Central memory CD4-positive, alpha-beta T cell (primary cell): ENCODE data around the gene BMX.

ENCODE experiments used
- DNase-seq: peaks from one replicate; pipeline ENCODE4 v3.0.0; 2022

BMX gene

DNA sequence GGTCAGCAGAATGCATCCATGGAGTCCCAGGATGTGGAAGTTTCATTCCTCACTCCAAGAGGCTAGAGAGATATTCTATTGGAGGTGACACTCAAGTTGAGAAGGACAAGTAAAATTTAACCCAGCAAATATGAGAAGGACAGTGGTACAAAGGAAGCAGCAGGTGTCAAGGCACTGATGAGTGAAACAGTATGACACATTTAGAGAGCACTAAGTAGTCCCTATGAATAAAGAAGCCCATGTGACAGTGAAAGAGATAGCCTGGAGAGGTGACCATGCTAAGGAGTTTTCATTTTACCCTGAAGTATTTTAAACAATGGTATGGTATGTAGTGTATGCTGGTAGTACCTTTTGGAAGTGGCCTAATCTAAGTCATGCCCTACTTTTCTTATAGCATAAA lies 9.2 kb downstream of the BMX start:
- no peak for DNase-seq

DNA sequence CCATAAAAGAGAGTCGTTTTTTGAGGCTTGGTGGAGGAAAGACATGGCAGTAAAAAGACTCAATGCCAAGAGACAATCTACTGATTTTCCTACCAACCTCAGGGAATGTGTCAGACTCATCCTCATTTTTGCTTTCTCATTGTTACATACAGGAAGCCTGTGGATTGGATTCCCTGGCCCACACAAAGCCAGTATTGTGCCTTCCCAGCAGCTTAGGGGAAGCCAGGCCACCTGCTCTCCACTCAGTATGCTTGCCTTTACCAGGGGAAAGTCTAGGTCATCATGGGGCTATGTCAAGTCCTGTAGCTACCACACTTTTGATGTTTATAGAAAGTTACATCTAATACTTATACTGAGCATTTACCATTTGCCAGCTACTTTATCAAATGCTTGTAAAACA lies 11.0 kb downstream of the BMX start:
- no peak for DNase-seq

DNA sequence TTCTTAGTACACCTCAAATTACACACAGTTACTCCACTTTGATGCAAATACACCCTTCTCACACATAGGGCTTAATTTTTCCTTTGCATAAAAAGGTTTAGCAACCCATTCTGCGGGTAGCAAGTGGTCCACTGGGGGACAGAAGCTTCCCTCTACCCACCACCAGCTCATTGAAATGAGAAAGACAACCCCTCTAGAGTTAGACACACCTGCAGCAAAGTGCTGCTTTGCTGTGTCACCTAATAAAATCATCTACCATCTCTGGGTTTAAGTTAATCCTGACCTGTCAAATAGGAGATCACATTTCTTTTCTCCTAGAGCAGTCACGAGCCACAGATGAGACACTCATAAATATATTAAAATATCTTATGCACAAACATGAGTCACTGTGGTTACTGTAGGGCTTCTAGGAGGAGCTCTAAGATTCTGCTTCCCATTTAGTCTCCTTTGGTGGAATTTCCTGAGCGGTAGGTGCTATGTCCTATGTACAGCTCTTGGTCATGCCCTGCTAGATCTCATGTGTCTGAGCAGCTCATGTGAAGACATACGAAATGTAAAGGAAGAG lies 11.9 kb downstream of the BMX start:
- no peak for DNase-seq

DNA sequence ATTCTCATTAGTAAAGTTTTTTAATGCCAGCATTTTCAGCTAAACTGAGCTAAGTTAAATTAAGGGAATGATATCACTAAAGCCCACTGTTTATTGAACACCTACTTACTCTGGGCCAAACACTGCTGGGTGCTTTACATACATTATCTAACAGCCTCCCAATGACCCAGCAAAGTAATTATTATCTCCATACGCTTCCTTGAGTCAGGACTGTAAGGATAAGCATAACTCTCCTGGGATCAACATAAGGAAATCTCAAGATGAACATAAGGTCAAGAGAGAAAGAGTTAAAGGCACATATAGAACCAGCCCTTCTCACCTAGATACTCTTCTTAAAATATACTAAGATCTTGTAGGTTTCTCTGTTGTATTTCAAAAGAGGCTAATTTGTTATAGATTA lies 13.7 kb downstream of the BMX start:
- DNase-seq = no peak

DNA sequence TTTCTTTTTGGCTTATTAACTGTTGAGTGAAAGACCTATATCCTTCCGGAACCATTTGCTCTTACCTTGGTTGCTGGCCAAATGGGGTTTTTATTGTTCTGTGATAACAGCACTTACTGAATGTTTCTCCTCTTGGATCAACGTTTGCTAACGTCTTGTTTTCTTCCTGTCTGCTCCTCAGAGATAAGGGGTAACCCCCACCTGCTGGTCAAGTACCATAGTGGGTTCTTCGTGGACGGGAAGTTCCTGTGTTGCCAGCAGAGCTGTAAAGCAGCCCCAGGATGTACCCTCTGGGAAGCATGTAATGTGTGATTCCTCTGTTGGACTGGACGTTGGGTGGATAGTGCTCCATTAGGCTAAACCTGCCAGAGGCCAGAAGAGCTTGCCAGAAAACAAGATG lies 15.3 kb downstream of the BMX start:
- no peak for DNase-seq

DNA sequence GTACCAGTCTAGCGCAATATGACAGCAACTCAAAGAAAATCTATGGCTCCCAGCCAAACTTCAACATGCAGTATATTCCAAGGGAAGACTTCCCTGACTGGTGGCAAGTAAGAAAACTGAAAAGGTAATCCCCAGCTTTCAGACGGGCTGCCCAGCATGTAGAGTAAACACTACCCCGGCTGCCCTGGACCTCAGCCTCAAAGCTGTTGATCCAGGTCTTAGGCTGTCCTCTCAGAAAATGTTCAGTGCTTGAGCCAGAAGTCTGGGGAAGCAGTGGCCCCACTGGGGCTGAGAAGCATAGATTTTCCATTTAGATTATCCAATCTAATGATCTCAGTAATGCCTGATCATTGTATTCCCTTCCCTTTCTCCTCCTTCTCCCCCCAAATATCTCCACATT lies 21.9 kb downstream of the BMX start:
- DNase-seq = no peak

DNA sequence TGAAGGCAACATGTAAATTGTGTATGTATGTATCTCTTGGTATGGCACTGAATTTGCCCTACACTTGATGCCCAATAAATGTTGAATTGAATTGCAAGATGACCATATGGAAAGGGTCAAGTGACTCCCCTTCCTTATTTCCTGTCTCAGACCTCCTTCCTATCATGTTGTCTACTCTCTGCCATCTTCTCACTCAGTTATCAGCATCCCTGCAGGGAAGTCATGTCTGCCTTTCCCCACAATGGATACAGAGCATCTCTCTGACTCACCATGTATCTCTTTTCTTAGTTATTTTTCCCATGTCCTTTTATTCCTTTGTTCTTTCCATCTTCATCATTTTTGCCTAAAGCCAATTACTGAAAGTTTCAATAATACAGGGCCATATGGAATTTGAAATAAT lies 22.5 kb downstream of the BMX start:
- DNase-seq = no peak

DNA sequence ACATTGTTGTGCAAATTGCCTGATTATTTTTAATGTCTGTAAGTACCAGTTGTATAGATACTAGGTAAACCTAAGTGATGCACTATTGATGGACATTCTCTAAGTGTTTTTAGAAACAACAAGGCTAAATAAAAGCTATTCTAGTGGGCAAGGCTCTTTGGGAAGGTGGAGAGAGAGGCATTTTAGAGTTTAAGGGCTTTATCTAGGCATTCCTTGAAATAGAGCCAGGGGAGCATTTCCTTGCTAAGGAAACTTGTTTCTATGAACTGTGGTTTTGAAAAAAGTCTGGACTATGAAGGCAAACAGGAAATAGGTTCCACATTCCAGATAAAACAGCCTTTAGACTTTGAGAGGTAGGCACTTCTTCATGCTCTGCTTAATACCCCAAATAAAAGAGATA lies 23.8 kb downstream of the BMX start:
- no peak for DNase-seq

DNA sequence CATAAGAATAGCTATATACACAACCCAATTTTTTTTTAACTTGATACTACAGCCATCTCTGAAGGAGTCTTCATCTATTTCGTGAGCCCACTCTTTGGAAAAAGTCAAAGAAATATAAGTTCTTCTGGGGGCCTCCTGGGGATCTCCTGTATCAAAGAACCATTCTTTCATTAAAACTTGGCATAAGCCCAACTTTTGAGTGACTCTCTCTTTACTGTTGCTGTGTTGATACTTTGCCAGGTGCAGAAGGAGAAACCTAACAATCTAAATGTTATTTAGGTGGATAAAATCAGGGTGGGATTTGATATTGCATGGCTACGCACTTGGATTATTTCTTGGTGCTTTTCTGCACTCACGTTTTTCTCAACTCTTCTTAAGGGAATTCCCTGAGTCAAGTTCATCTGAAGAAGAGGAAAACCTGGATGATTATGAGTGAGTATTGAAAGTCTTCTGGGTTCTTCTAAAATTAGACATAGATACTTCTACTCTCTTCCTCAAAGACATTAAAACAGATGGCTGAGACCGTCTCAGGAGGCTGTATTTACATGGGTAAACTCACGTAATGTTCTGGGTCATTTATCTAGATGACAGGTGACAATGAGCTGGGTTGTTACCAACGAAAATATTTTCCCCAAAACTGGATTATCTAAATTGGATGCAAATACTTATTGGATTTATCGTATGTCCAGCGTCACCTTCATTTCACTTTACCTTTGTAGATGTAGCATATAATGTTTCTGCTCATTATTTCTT lies 25.2 kb downstream of the BMX start:
- no peak for DNase-seq

DNA sequence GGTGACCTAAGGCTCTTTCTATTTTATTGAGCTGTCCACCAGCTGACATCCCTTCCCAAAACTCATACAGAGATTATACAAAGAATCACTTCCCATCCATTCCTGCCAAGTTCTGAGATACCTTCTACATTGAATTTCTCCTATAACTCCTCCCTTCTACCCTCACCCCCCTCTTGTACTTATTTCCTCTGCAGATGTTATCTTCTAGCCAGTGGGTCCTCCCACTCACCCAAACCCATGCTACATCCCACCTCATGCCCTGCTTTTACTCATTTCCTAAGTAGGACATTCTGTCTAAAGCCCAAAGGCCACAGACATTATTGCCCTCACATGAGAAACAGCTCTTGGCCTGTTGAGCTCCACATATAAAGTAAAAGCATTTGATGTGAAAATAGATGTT lies 28.6 kb downstream of the BMX start:
- DNase-seq = no peak

DNA sequence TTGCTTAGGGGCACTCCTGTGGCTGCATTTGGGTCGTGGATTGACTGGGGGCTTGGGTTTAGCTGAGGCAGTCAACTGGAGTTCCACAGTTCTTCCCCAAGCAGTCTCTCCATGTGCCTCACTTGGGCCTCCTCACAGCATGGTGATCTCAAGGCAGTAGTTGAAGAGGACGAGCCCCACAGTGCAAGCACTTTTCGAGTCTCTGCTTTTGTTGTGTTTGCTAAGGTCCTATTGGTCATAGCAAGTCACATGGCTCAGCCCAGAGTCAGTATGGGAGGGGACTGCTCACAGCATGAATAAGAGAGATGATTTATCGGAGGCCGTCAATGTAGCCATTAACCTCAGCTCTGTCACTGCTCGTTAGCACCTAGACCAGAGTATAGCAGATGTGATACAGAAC lies 29.7 kb downstream of the BMX start:
- no peak for DNase-seq

DNA sequence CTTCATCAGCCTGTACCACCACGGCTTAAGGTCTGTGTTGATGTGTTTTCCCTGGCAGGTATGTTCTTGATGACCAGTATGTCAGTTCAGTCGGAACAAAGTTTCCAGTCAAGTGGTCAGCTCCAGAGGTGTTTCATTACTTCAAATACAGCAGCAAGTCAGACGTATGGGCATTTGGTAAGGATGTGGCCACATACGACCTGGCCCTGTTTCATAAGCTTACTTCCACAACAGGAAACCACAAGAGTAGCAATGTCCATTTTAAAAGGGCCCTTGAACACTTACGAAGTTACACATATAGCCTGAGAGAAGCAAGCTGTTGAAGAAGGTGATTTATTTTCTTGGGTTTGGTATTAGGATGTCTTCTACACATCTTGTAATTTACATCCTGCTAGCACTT lies 46.1 kb downstream of the BMX start:
- no peak for DNase-seq

DNA sequence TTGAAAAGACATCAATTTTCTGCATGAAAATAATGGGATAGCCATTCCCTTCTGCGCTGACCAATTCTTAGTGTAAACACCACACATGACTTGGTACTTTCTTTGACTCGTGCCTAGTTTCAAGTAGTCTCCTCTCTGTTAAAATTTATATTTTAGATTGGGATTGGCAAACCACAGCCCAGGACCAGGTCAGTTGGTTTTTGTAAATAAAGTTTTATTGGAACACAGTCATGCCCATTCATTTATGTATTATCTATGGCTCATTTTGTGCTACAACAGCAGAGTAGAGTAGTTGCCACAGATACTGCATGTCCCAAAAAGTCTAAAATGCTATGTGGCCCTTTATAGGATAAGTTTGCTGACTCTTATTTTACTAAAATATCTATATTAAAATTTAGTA lies 46.7 kb downstream of the BMX start:
- DNase-seq = no peak

DNA sequence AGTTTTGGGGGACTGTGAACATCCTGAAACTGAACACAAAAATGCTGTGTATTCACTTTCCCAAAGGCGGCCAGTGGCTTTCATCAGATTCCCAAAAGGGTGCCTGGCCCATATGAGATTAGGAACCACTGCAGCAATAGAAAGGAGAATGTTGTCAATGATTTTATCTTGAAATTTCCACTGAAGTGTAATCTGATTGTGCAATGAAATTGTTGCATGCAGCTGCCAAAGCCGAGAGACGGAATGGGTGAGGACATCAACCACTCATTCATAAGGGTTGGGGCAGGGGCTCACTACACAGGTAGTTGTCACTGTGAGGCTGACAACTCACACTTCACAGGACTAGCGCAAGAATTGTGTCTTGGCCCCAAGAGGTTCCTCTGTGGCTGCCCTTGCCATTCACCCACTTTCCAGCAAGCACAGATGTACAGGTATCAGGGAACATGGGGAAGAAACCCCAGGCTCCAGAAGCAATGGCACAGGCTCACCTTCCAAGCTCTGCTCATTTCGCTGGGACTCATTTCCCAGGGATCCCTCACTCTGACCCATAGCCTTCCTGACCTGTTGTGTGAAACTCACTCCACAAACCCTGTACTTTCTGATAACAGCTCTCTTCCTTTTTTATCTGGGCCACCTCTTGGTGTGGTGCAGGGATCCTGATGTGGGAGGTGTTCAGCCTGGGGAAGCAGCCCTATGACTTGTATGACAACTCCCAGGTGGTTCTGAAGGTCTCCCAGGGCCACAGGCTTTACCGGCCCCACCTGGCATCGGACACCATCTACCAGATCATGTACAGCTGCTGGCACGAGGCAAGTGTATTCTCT lies 48.8 kb downstream of the BMX start:
- DNase-seq = no peak

DNA sequence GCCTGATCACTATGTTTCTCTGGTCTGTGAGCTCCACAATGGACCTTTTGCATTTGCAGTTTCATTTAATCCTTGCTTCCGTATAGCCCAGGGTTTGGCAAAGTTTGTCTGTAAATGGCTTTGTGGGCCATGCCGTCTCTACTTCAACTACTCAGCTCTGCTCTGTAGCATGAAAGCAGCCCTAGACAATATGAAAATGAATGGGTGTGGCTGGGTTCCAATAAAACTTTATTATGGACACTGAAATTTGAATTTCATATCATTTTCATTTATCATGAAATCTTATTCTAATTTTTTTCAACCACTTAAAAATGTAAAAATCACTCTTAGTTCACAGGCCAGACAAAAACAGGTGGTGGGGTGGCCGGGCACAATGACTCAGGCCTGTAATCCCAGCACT lies 58.6 kb downstream of the BMX start:
- no peak for DNase-seq

DNA sequence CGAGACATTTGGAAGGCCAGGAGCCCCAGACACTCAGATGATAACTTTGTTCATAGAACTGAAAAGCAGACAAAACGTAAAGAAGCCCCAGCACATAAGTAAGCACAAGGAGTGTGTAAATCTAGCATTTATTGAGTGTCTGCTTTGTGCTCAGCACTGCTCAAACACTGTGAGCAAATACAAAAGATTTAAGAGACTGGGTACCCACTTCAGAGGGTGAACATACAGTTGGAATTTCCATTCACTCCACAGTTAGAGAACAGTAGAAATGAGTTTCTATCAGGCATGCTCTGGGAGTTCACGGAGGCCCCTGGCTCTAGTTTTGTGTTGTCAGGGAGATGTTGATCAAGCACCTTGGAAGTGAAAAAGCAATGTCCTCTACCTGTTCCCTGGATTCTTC lies 60.3 kb downstream of the BMX start:
- DNase-seq = no peak

DNA sequence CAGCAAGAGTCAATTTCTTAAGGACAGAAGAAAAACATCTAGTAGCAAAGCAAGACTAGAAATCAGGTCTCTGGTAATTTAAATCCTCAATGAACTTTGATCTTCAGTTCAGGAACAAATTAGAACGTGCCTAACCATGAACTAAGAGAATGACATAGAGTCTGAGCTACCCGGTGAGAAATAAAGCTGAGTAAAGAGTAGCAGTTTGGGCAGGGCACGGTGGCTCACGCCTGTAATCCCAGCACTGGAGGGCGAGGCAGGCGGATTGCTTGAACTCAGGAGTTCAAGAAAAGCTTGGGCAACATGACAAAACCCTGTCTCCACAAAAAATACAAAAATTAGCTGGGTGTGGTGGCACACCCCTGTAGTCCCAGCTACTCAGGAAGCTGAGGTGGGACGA lies 62.4 kb downstream of the BMX start:
- DNase-seq = no peak

DNA sequence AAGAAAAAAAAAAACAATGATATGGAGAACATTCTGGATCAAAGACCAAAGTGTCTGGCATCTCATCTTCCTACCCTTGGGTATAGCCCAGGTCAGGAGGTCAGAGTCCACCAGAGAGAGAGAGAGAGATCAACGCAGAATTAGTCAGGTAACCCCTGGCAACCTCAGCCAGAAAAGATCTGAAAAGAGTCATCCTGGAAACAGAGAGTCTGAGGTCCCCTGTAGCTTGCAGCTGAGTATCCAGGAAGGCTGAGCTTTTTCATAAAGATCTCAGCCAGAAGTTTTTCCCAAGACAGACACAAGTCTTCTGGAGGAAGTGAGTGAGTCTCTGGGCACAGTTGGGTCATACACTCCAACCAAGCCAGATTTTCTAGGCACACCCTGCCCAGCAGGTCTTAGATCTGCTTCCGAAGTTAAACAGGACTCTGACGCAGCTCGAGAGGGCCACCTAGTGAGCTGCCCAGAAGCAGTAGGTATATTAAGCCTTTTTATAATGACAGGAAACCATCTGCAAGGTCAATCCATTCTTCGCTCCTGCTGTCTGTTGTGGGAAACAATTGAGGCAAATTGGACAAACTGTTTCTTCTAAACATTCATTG lies 64.5 kb downstream of the BMX start:
- DNase-seq = no peak

DNA sequence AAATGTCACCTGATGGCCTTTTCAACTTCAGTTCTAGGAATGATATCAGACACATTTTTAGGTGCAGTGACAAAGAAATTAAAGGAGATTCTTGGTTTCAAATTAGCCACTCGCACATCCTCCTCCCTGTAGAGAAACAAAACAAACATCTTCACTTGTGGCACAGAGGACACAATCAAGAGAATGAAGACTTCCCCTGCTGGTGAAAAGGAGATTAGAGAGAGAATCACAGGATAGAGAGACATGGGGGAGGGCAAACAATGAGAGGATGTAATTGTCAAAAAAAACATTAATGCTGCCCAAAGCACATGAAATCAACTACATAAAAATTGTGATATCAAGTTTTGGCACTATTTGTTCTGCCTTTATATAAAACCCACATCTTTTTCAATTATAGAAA lies 65.6 kb downstream of the BMX start:
- DNase-seq = no peak

DNA sequence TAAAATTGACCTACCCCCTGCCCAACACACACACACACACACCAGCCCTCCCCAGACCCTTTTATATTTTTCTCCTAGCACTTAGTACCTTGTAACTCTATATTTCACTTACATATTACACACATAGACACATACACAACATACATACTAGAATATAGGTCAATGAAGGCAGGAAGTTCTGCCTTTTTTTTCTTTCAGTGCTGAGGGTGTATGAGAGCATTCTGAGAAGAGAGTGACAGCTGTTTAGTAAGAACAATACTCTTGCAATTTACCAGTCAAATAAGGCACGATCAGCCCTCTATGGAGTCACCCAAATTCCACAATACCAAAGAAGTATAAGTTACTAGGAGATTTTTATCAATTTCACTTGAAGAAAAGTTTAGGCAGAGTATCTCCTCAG lies 66.7 kb downstream of the BMX start:
- DNase-seq = no peak

DNA sequence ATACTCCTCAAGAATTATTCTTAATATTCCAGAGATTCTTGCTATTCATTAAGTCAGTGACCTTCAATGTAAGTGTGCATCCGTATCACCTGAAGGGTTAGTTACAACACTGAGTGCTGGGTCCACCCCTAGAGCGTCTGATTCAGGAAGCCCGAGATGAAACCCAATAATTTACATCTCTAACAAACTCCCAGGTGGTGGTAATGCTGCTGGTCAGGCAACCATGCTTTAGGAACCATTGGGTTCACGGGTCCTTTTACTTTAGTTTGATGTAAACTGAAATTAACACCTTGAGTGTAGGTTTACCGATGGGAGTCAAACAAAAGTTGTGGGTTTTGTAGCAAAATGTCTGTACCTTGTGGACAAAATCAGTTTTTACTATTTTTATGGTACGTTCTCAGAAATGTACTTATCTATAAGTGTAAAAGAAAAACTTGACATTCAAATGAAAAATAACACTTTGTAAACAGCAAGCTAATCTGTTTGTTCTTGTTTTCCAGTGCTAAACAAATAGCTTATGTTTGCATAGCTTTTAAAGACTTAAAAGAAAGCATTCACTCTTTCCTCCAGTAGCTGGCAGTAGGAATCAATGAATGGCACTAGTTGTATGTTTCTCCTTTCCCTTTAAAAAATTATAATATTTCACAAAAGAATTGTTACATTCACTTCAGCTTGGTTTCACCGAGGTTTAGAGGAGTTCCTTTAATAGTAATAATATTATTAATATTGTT lies 67.4 kb downstream of the BMX start:
- no peak for DNase-seq

DNA sequence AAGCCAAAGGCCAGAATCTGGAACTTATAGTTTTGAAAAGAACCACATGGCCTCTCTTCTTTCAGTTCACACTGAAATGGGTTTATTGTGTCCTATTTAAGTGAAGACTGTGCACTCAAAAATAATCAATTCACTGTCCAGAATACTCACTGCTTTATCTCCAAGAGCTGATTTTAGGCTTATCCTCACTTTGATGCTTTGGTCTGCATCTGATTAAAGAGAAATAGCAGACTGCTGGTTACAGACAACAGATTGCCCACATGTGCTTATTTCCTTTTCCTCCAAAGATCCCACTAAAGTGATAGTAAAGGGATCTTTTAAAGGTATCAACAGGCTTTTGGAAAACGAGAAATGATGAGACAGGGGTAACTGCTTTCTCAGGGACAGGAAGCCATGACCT lies 69.5 kb downstream of the BMX start:
- DNase-seq = no peak

DNA sequence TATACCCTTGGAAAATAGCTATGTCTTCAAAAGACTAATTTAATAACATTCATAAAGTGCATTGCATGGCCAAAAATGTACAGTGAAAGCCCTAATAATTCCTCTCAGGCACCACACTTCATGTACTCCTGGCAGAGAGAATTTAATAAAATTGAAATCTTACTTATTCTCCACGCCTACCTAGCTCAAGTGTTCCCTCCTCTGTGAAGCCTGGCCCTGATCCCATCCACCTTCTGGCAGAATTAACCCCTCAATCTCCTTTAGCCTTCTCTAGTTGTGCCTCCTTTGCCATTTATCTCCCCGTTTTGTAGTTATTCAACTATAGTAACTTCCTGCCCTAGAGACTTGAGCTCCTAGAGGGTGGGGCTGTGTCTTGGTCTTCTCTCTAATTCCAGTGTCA lies 73.4 kb downstream of the BMX start:
- DNase-seq = no peak
